ENCODE measurements around the gene CLDN9. TPM values are rescaled to one million over a fixed set of nuclear protein-coding genes. Genes with fewer than 3 reads are reported as not detected.

The CLDN9 gene
- total RNA-seq, 1 donor from 2014 or later, result under 0.01 TPM

DNA sequence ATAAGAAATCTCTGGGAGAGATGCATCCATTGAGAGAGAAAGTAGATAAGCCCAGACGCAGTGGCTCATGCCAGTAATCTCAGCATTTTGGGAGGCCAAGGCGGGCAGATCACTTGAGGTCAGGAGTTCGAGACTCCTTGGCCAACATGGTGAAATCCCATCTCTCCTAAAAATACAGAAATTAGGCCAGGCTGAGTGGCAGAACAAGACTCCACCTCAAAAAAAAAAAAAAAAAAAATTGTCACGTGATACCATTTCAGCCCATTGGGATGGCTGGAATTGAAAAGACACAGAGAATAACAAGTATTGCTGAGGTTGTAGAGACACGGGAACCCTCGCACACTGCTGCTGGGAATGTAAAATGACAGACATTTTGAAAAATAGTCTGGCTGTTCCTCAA lies 49.8 kb downstream of the CLDN9 start:
- H3K27me3 ChIP-seq (ENCODE audit: control insufficient read depth, insufficient read depth, low read length), result no peaks in the 10 kb centered on the region
- DNase-seq (ENCODE audit: low read depth), result no peak
- no peaks in the 10 kb centered on the region for H3K36me3 ChIP-seq (ENCODE audit: control insufficient read depth, insufficient read depth, low read length)
- H3K4me3 ChIP-seq (ENCODE audit: low read depth, low read length), result no peak overlapping the region
- TF ChIP-seq, protein P1, sequence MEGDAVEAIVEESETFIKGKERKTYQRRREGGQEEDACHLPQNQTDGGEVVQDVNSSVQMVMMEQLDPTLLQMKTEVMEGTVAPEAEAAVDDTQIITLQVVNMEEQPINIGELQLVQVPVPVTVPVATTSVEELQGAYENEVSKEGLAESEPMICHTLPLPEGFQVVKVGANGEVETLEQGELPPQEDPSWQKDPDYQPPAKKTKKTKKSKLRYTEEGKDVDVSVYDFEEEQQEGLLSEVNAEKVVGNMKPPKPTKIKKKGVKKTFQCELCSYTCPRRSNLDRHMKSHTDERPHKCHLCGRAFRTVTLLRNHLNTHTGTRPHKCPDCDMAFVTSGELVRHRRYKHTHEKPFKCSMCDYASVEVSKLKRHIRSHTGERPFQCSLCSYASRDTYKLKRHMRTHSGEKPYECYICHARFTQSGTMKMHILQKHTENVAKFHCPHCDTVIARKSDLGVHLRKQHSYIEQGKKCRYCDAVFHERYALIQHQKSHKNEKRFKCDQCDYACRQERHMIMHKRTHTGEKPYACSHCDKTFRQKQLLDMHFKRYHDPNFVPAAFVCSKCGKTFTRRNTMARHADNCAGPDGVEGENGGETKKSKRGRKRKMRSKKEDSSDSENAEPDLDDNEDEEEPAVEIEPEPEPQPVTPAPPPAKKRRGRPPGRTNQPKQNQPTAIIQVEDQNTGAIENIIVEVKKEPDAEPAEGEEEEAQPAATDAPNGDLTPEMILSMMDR (IDR thresholded peaks at IDR 0.05; ENCODE audit: insufficient read depth, low read length, severe bottlenecking), result no peak
- FAIRE-seq, result no peak

DNA sequence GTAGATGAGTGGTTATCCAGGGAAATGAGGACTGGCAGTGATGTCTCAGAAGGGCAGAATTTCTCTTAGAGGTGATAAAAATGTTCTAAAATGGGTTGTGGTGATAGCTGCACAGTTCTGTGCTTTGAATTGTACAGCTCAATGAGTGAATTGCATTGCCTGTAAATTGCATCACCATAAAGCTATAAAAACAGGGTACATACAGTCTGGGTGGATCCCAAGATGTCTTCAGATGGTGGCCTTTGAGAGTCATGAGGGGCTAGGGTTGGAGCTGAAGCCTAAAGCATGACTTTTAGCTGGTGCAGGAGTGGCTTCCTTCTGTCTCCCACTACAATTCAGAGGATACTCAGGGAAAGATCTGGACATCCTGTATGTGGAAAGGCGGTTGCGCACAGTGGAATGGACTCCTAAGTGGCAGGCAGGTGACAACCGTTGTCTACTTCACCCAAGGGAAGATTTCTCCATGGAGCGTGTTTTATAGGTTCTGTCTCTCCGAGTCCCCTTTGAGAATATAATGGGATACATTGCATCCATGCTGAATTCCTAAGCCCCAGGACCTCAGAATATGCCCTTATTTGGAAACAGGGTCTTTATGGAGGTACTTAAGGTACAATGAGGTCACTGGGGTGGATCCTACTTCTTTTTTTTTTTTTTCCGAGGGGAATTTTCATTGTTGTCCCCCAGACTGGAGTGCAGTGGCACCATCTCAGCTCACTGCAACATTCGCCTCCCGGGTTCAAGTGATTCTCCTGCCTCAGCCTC lies 51.1 kb downstream of the CLDN9 start:
- Histone ChIP-seq H3K4me3 (ENCODE audit: low read depth, low read length) (no peak overlapping the region), H3K36me3 (ENCODE audit: control insufficient read depth, insufficient read depth, low read length) (no peaks in the 10 kb centered on the region), H3K27me3 (ENCODE audit: control insufficient read depth, insufficient read depth, low read length) (no peaks in the 10 kb centered on the region)
- TF ChIP-seq, protein P1 (IDR thresholded peaks at IDR 0.05; ENCODE audit: insufficient read depth, low read length, severe bottlenecking), result no peak
- no peak for FAIRE-seq
- no peak for DNase-seq (ENCODE audit: low read depth)

Other genes starting within 250 kb of the CLDN9 start
- gene ELOB, start 235.6 kb upstream of the CLDN9 start, total RNA-seq, result 468 and 946 TPM in 2 replicates
- gene PRSS33, start 225.4 kb upstream of the CLDN9 start, total RNA-seq, result not detected in 2 replicates
- gene PRSS41, start 214.5 kb upstream of the CLDN9 start, total RNA-seq, result not detected in 2 replicates
- 2.8 and 4.5 TPM in 2 replicates for gene PRSS21, start 195.7 kb upstream of the CLDN9 start, total RNA-seq
- 0.53 and 0.90 TPM in 2 replicates for gene ZG16B, start 182.6 kb upstream of the CLDN9 start, total RNA-seq
- 9.2 and 16.9 TPM in 2 replicates for gene PRSS22, start 154.8 kb upstream of the CLDN9 start, total RNA-seq
- gene FLYWCH2, start 129.7 kb upstream of the CLDN9 start, total RNA-seq, result 63.7 and 76.0 TPM in 2 replicates
- gene FLYWCH1, start 101.0 kb upstream of the CLDN9 start, total RNA-seq, result 41.9 and 96.5 TPM in 2 replicates
- 1.1 and 1.2 TPM in 2 replicates for gene KREMEN2, start 48.6 kb upstream of the CLDN9 start, total RNA-seq
- gene PAQR4, start 43.6 kb upstream of the CLDN9 start, total RNA-seq, result 5.3 and 5.5 TPM in 2 replicates
- gene PKMYT1, start 32.5 kb upstream of the CLDN9 start, total RNA-seq, result 0.26 and 0.51 TPM in 2 replicates
- gene CLDN6, start 5.3 kb downstream of the CLDN9 start, total RNA-seq, result not detected in 2 replicates
- 440 and 686 TPM in 2 replicates for gene TNFRSF12A, start 7.4 kb downstream of the CLDN9 start, total RNA-seq
- gene HCFC1R1, start 11.0 kb downstream of the CLDN9 start, total RNA-seq, result 1.1 and 5.6 TPM in 2 replicates
- gene THOC6, start 11.1 kb downstream of the CLDN9 start, total RNA-seq, result 23.7 and 28.4 TPM in 2 replicates
- 24.5 and 56.1 TPM in 2 replicates for gene BICDL2, start 24.0 kb downstream of the CLDN9 start, total RNA-seq
- under 0.01 and 0.13 TPM in 2 replicates for gene MMP25, start 33.6 kb downstream of the CLDN9 start, total RNA-seq
- 0.53 and 2.8 TPM in 2 replicates for gene IL32, start 52.7 kb downstream of the CLDN9 start, total RNA-seq
- gene ZSCAN10, start 86.4 kb downstream of the CLDN9 start, total RNA-seq, result not detected in 2 replicates
- 17.5 and 22.4 TPM in 2 replicates for gene ZNF205, start 99.7 kb downstream of the CLDN9 start, total RNA-seq
- 7.6 and 10.6 TPM in 2 replicates for gene ZNF213, start 122.1 kb downstream of the CLDN9 start, total RNA-seq
- gene OR1F1, start 175.3 kb downstream of the CLDN9 start, total RNA-seq, result not detected in 2 replicates
- gene ZNF200, start 222.2 kb downstream of the CLDN9 start, total RNA-seq, result 9.5 and 9.9 TPM in 2 replicates
- gene MEFV, start 243.7 kb downstream of the CLDN9 start, total RNA-seq, result not detected in 2 replicates